ENCODE results near the gene PALS2. TPM values are rescaled to one million over a fixed set of nuclear protein-coding genes. Genes with fewer than 3 reads are reported as not detected.

The PALS2 gene
- total RNA-seq, 1 experiment from 2014 or later = 44.6 TPM

DNA sequence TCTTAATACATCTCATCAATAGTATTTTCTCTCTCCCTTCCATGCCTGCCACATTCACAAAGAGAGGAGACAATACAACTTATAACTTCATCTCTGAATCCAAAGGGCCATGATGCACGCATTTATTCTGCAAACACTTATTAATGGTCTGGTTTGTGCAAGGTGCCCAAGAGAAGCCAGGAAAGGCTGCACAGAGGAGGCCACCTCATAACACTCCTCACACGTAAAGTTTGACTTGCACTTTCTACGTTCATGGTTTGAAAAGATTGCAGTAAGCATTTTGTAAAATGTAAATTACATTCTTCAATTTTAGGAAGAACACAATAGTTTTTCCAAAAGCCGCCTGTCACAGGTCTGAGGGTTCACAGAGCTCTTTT is 1.2 kb upstream of the PALS2 start:
- Histone ChIP-seq H3K4me2 (ENCODE audit: low read length) (peak overlapping the region; percentile 94), H3K4me3 (replicated peaks in 1 of 2; ENCODE audit: low read depth in 1 of 2, low read length in 2 of 2) (no peak overlapping the region), H3K27me3 (ENCODE audit: insufficient read depth, low read length) (peaks cover 20% of the 10 kb centered on the region), H3K9me2 (ENCODE audit: insufficient read depth) (no peaks in the 10 kb centered on the region), H4K20me1 (ENCODE audit: insufficient read depth) (peaks cover 14% of the 10 kb centered on the region; the same call in 1 of the 2 replicates), H3K9ac (ENCODE audit: low read length) (no peak overlapping the region), H3K4me1 (ENCODE audit: control insufficient read depth in 1 of 2, insufficient read depth in 2 of 2, low read length in 2 of 2) (peaks cover 8 to 24% of the 10 kb centered on the region in 2 experiments; a peak in 3 of 4 replicates), H3K9me3 (ENCODE audit: control insufficient read depth in 1 of 2, insufficient read depth in 1 of 2, low read depth in 1 of 2, low read length in 2 of 2) (no peaks in the 10 kb centered on the region), H3K79me2 (ENCODE audit: insufficient read depth, low read length) (peaks cover 33% of the 10 kb centered on the region), H3K36me3 (ENCODE audit: control insufficient read depth in 1 of 2, insufficient read depth in 2 of 2, low read length in 2 of 2) (no peaks in the 10 kb centered on the region), H2AFZ (ENCODE audit: low read depth, low read length, poor library complexity, severe bottlenecking) (no peak overlapping the region), H3K27ac (ENCODE audit: low read depth, low read length) (no peak overlapping the region)
- DNase-seq (ENCODE audit: low read depth, low spot score) = no peak
- BruUV-seq (replicated peaks) = no TSS peak
- RAD21 ChIA-PET (ENCODE audit: low non-redundant PET in 1 of 2, low total read pairs in 2 of 2, uncharacterized antibody in 2 of 2, unreplicated experiment in 2 of 2) = no interaction called here
- no peak for ATAC-seq
- intact Hi-C loops (cut with micrococcal nuclease) = no loop called here
- CTCF ChIA-PET = no interaction called here
- POLR2A ChIA-PET = no interaction called here
- TF ChIP-seq, protein P1, sequence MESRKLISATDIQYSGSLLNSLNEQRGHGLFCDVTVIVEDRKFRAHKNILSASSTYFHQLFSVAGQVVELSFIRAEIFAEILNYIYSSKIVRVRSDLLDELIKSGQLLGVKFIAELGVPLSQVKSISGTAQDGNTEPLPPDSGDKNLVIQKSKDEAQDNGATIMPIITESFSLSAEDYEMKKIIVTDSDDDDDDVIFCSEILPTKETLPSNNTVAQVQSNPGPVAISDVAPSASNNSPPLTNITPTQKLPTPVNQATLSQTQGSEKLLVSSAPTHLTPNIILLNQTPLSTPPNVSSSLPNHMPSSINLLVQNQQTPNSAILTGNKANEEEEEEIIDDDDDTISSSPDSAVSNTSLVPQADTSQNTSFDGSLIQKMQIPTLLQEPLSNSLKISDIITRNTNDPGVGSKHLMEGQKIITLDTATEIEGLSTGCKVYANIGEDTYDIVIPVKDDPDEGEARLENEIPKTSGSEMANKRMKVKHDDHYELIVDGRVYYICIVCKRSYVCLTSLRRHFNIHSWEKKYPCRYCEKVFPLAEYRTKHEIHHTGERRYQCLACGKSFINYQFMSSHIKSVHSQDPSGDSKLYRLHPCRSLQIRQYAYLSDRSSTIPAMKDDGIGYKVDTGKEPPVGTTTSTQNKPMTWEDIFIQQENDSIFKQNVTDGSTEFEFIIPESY (IDR thresholded peaks at IDR 0.05; ENCODE audit: extremely low read depth, insufficient replicate concordance, low read length) = no peak
- TF ChIP-seq CEBPB (IDR thresholded peaks at IDR 0.05; ENCODE audit: low read depth) = no peak
- no peak for TF ChIP-seq POLR2A (IDR thresholded peaks at IDR 0.05; ENCODE audit: borderline replicate concordance, extremely low read depth, insufficient read depth, insufficient read length)
- no peak for TF ChIP-seq EZH2phosphoT487 (IDR thresholded peaks at IDR 0.05; ENCODE audit: borderline replicate concordance)
- TF ChIP-seq, protein P2, sequence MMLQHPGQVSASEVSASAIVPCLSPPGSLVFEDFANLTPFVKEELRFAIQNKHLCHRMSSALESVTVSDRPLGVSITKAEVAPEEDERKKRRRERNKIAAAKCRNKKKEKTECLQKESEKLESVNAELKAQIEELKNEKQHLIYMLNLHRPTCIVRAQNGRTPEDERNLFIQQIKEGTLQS (IDR thresholded peaks at IDR 0.05) = no peak
- TF ChIP-seq RAD21 (IDR thresholded peaks at IDR 0.05; ENCODE audit: low read depth) = no peak
- no peak for TF ChIP-seq CBX3 (IDR thresholded peaks at IDR 0.05; ENCODE audit: low read depth)
- TF ChIP-seq, protein P3, sequence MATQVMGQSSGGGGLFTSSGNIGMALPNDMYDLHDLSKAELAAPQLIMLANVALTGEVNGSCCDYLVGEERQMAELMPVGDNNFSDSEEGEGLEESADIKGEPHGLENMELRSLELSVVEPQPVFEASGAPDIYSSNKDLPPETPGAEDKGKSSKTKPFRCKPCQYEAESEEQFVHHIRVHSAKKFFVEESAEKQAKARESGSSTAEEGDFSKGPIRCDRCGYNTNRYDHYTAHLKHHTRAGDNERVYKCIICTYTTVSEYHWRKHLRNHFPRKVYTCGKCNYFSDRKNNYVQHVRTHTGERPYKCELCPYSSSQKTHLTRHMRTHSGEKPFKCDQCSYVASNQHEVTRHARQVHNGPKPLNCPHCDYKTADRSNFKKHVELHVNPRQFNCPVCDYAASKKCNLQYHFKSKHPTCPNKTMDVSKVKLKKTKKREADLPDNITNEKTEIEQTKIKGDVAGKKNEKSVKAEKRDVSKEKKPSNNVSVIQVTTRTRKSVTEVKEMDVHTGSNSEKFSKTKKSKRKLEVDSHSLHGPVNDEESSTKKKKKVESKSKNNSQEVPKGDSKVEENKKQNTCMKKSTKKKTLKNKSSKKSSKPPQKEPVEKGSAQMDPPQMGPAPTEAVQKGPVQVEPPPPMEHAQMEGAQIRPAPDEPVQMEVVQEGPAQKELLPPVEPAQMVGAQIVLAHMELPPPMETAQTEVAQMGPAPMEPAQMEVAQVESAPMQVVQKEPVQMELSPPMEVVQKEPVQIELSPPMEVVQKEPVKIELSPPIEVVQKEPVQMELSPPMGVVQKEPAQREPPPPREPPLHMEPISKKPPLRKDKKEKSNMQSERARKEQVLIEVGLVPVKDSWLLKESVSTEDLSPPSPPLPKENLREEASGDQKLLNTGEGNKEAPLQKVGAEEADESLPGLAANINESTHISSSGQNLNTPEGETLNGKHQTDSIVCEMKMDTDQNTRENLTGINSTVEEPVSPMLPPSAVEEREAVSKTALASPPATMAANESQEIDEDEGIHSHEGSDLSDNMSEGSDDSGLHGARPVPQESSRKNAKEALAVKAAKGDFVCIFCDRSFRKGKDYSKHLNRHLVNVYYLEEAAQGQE (IDR thresholded peaks at IDR 0.05; ENCODE audit: low read depth) = no peak
- no peak for TF ChIP-seq FOSL1 (IDR thresholded peaks at IDR 0.05; ENCODE audit: low read depth)
- TF ChIP-seq SP1 (IDR thresholded peaks at IDR 0.05; ENCODE audit: low read depth) = no peak
- no peak for TF ChIP-seq TCF7L2 (IDR thresholded peaks at IDR 0.05; ENCODE audit: borderline replicate concordance, extremely low read depth, insufficient read depth, insufficient read length)
- no peak for TF ChIP-seq POLR2AphosphoS5 (IDR thresholded peaks at IDR 0.05; ENCODE audit: low read depth, low read length)
- no peak for TF ChIP-seq ELF1 (IDR thresholded peaks at IDR 0.05; ENCODE audit: borderline replicate concordance, low read depth)
